ENCODE results near the gene HTR1A. TPM values are rescaled to one million over a fixed set of nuclear protein-coding genes. Genes with fewer than 3 reads are reported as not detected.

Gene HTR1A
- total and polyA plus RNA-seq, 2 of the 8 experiments (the other 6 are each of a cell fraction or from before 2014, with no cell fraction given), result 4.7 to 6.5 TPM

- Histone ChIP-seq H4K91ac (replicated peaks; ENCODE audit: insufficient read length, low read length) (no peak overlapping the region), H3K4me3 (ENCODE audit: extremely low read depth in 1 of 4, insufficient read depth in 2 of 4, low read depth in 3 of 4, low read length in 4 of 4) (peak overlapping the region; percentile 50 to 64 (median 58); a peak in 6 of 8 replicates), H3K18ac (ENCODE audit: extremely low read depth, low read length) (no peak overlapping the region), H4K20me1 (replicated peaks in 1 of 2; ENCODE audit: control insufficient read depth in 1 of 2, insufficient read depth in 2 of 2, low read length in 2 of 2) (no peaks in the 10 kb centered on the region), H2AK5ac (ENCODE audit: low read depth, low read length) (no peak overlapping the region), H3K4me1 (replicated peaks in 1 of 4; ENCODE audit: control insufficient read depth in 3 of 4, insufficient read depth in 4 of 4, low read length in 3 of 4) (peaks cover 0 to 10% (median 3%) of the 10 kb centered on the region in 4 experiments; a peak in 5 of 7 replicates), H3K9me3 (ENCODE audit: insufficient read depth in 2 of 2, low read depth in 1 of 2, low read length in 1 of 2) (peaks cover 0 to 10% of the 10 kb centered on the region in 2 experiments; a peak in 2 of 4 replicates), H2BK15ac (ENCODE audit: low read length) (no peak overlapping the region), H3K27ac (ENCODE audit: low read depth, low read length) (no peak overlapping the region), H4K5ac (ENCODE audit: insufficient read length, low read depth, low read length) (no peak overlapping the region), H3K4ac (replicated peaks; ENCODE audit: insufficient read length, low read depth, low read length) (no peak overlapping the region), H2BK20ac (ENCODE audit: low read length) (no peak overlapping the region), H3K14ac (ENCODE audit: insufficient read length) (no peak overlapping the region), H2AFZ (ENCODE audit: low read length) (no peak overlapping the region), H3K23me2 (ENCODE audit: low read depth, low read length) (peaks cover 6% of the 10 kb centered on the region; the same call in 1 of the 2 replicates), H3K36me3 (ENCODE audit: control insufficient read depth in 2 of 4, insufficient read depth in 4 of 4, low read length in 3 of 4) (no peaks in the 10 kb centered on the region), H3K9ac (replicated peaks in 1 of 4; ENCODE audit: extremely low read depth in 1 of 4, low read depth in 3 of 4, low read length in 3 of 4) (no peak overlapping the region), H2BK12ac (ENCODE audit: low read depth, low read length) (no peak overlapping the region), H3K27me3 (replicated peaks in 1 of 4; ENCODE audit: control insufficient read depth in 3 of 4, extremely low read depth in 1 of 4, insufficient read depth in 3 of 4, low read length in 3 of 4) (peaks cover 5 to 33% (median 23%) of the 10 kb centered on the region in 4 experiments), H2BK120ac (replicated peaks; ENCODE audit: low read depth, low read length) (no peak overlapping the region), H3K56ac (replicated peaks; ENCODE audit: insufficient read length, low read depth, low read length) (no peak overlapping the region), H3K79me2 (ENCODE audit: control insufficient read depth in 1 of 2, insufficient read depth in 2 of 2, low read length in 2 of 2) (no peaks in the 10 kb centered on the region), H3K4me2 (ENCODE audit: insufficient read depth in 1 of 2, low read depth in 2 of 2, low read length in 2 of 2) (peak overlapping the region; percentile 84 to 98), H3K79me1 (ENCODE audit: low read depth, low read length) (no peaks in the 10 kb centered on the region), H2BK5ac (ENCODE audit: low read depth, low read length) (no peak overlapping the region), H3K23ac (ENCODE audit: insufficient read length) (no peak overlapping the region), H4K8ac (ENCODE audit: extremely low read depth, insufficient read depth, low read length) (no peak overlapping the region)
- ChIA-PET POLR2A (ENCODE audit: partially characterized antibody) (no interaction called here), CTCF (ENCODE audit: partially characterized antibody) (interaction anchor here (0.7 to 4.3 kb wide), 18 partner anchors 8 to 570 kb away, joined by 3 to 47 read pairs (median 4); no protein-coding TSS in a partner anchor)
- WGBS, 2 experiments (ENCODE audit: extremely low coverage in 1 of 2, insufficient coverage in 1 of 2, insufficient read length in 1 of 2, insufficient replicate concordance in 2 of 2, low coverage in 1 of 2, low lambda C conversion rate in 2 of 2, missing lambda C conversion rate in 1 of 2), result 32% methylated on average over 6 of the region's 6 CpGs; no CpG with 5 or more reads in 1 of the 2 experiments
- DNase-seq (ENCODE audit: low read depth in 1 of 2, low spot score in 2 of 2) (peak in 1 of 2 experiments; percentile 75), FAIRE-seq (peak; percentile 98)
- no peak for TF ChIP-seq TCF12 (IDR thresholded peaks at IDR 0.05; ENCODE audit: low read depth, low read length)
Measured at GRCh38 chr5:63963080-63963735, 963 bp upstream of the HTR1A start.
